OCI-LY1 (cell line): ENCODE measurements around the gene GRID2IP.
A peak's percentile ranks its signal among the peaks of the same experiment; 100 is the strongest.

ENCODE experiments used
- CTCF ChIP-seq: fragments of 200-600 bp; sonication (generic), shearing (Covaris generic); IDR thresholded peaks from 2 replicates; pipeline ENCODE4 v1.5.1; 2017; ENCODE audit warnings: mild to moderate bottlenecking, antibody characterized with exemption, low read length, moderate library complexity, mixed read lengths
- EZH2 ChIP-seq: fragments of 200-600 bp; sonication (generic), shearing (Covaris generic); IDR thresholded peaks from 2 replicates; pipeline ENCODE4 v1.8.0; 2017; ENCODE audit warnings: borderline replicate concordance, mixed run types, mild to moderate bottlenecking, antibody characterized with exemption, low read length, moderate library complexity, mixed read lengths

GRCh38 chr7:6589829-6590644 is 38.8 kb upstream of the GRID2IP start, which contains the start of gene INTS15:
- TF ChIP-seq CTCF (peak; percentile 37), EZH2 (no peak)
